GM23338 (cell line): Measurements from ENCODE around the gene KCTD21. TPM values are rescaled to one million over a fixed set of nuclear protein-coding genes. Genes with fewer than 3 reads are reported as not detected.

Experiments used
- ATAC-seq: fragments of 200-7000 bp; cut with Tn5 transposase; 3 replicates; pipeline ENCODE4 v1.9.1; 2020
- DNase-seq: peaks from one replicate; pipeline ENCODE4 v3.0.0-alpha.2; 2015; ENCODE audit warnings: low spot score
- H2AFZ ChIP-seq: fragments of 200-600 bp; sonication (generic); 2 replicates; pipeline ENCODE4 v1.8.0; 2016; ENCODE audit warnings: antibody characterized with exemption, mild to moderate bottlenecking, moderate library complexity
- H3F3A ChIP-seq: fragments of 200-600 bp; sonication (generic); replicated peaks from 2 replicates; pipeline ENCODE4 v1.8.0; 2017; ENCODE audit warnings: antibody characterized with exemption, mixed run types, low read depth
- H3K27ac ChIP-seq: fragments of 200-600 bp; sonication (generic); 2 replicates; pipeline ENCODE4 v1.6.1; 2016; ENCODE audit warnings: low read depth
- H3K27me3 ChIP-seq: fragments of 200-600 bp; sonication (generic); 2 replicates; pipeline ENCODE4 v1.8.0; 2016; ENCODE audit warnings: mild to moderate bottlenecking, mixed run types, moderate library complexity; ENCODE audit not compliant: insufficient read depth
- H3K36me3 ChIP-seq: fragments of 200-600 bp; sonication (generic); 2 replicates; pipeline ENCODE4 v1.8.0; 2016; ENCODE audit warnings: mild to moderate bottlenecking; ENCODE audit not compliant: insufficient read depth
- H3K4me1 ChIP-seq: fragments of 200-600 bp; sonication (generic); 2 replicates; pipeline ENCODE4 v1.8.0; 2016; ENCODE audit warnings: mild to moderate bottlenecking, moderate library complexity; ENCODE audit not compliant: insufficient read depth
- H3K4me2 ChIP-seq: fragments of 200-600 bp; sonication (generic); 2 replicates; pipeline ENCODE4 v1.7.1; 2017; ENCODE audit warnings: mixed run types
- H3K4me3 ChIP-seq: fragments of 200-600 bp; sonication (generic); 2 replicates; pipeline ENCODE4 v1.6.1; 2016; ENCODE audit warnings: mixed run types
- H3K79me2 ChIP-seq: fragments of 200-600 bp; sonication (generic); replicated peaks from 2 replicates; pipeline ENCODE4 v1.8.0; 2017; ENCODE audit warnings: mild to moderate bottlenecking; ENCODE audit not compliant: insufficient read depth
- H3K9me2 ChIP-seq: fragments of 200-600 bp; sonication (generic); 2 replicates; pipeline ENCODE4 v1.8.0; 2017; ENCODE audit not compliant: insufficient read depth
- H4K20me1 ChIP-seq: fragments of 200-600 bp; sonication (generic); replicated peaks from 2 replicates; pipeline ENCODE4 v1.8.0; 2017; ENCODE audit warnings: mild to moderate bottlenecking; ENCODE audit not compliant: insufficient read depth
- H3K27ac Mint-ChIP-seq: 2 replicates; pipeline ENCODE4 v1.8.0; 2020; ENCODE audit warnings: inconsistent platforms, mild to moderate bottlenecking, moderate library complexity, mixed read lengths
- H3K27me3 Mint-ChIP-seq: 3 replicates; pipeline ENCODE4 v1.8.0; 2022; ENCODE audit warnings: low read depth, mild to moderate bottlenecking, moderate library complexity, mixed read lengths, inconsistent platforms; ENCODE audit not compliant: insufficient read depth, poor library complexity
- H3K36me3 Mint-ChIP-seq: 3 replicates; pipeline ENCODE4 v1.8.0; 2021; ENCODE audit warnings: low read depth, mild to moderate bottlenecking, inconsistent platforms, moderate library complexity, mixed read lengths
- H3K4me1 Mint-ChIP-seq: 3 replicates; pipeline ENCODE4 v1.8.0; 2020; ENCODE audit warnings: mild to moderate bottlenecking, inconsistent platforms, mixed read lengths
- H3K4me3 Mint-ChIP-seq: 3 replicates; pipeline ENCODE4 v1.8.0; 2021; ENCODE audit warnings: moderate library complexity, mild to moderate bottlenecking, inconsistent platforms, mixed read lengths
- H3K9me3 Mint-ChIP-seq: 3 replicates; pipeline ENCODE4 v1.8.0; 2020; ENCODE audit warnings: moderate library complexity, mild to moderate bottlenecking, inconsistent platforms, mixed read lengths
- CREB1 ChIP-seq: fragments of 250-450 bp; sonication (Bioruptor Pico); IDR thresholded peaks from 2 replicates; pipeline ENCODE4 v1.5.0; 2020; ENCODE audit warnings: low read depth, mild to moderate bottlenecking, moderate library complexity
- EZH2 ChIP-seq: fragments of 200-600 bp; sonication (generic); IDR thresholded peaks from one replicate; pipeline ENCODE4 v1.8.0; 2017; ENCODE audit warnings: antibody characterized with exemption, mild to moderate bottlenecking, low read depth; ENCODE audit not compliant: unreplicated experiment
- NANOG ChIP-seq: IDR thresholded peaks from 2 replicates; pipeline ENCODE4 v1.6.1; 2016; ENCODE audit warnings: antibody characterized with exemption, borderline replicate concordance
- POLR2AphosphoS5 ChIP-seq: IDR thresholded peaks from 2 replicates; pipeline ENCODE4 v1.6.1; 2016; ENCODE audit warnings: antibody characterized with exemption, low read depth
- polyA plus RNA-seq: library from polyadenylated mRNA; unstranded; fragments of >200 nt; fragmentation: Nextera tagmentation; extraction: Ambion mirVana; gene quantifications from 2 replicates; pipeline ENCODE4 v1.2.1, GENCODE V29; 2016
- total RNA-seq: library from RNA; depleted of rRNA; stranded (reverse); fragments of >200 nt; shearing (Covaris generic); gene quantifications from 2 replicates; pipeline ENCODE4 v1.2.3, GENCODE V29; 2014
- TF ChIP-seq, protein P1 (sequence below): IDR thresholded peaks from 2 replicates; pipeline ENCODE4 v1.6.1; 2016; ENCODE audit warnings: antibody characterized with exemption
- TF ChIP-seq, protein P2 (sequence below), 2 experiments: fragments of 200-600 bp in 1 of 2; sonication (generic) in 1 of 2; conservative IDR thresholded peaks; 2 replicates each; pipeline versions ENCODE4 v1.5.1 to v1.6.1; 2016 to 2017; ENCODE audit warnings: antibody characterized with exemption in 2 of 2, low read depth in 2 of 2, mild to moderate bottlenecking in 2 of 2, moderate library complexity in 1 of 2

Gene KCTD21
- total and polyA plus RNA-seq, 2 experiments from 2014 or later = 1.0 to 3.7 TPM

DNA sequence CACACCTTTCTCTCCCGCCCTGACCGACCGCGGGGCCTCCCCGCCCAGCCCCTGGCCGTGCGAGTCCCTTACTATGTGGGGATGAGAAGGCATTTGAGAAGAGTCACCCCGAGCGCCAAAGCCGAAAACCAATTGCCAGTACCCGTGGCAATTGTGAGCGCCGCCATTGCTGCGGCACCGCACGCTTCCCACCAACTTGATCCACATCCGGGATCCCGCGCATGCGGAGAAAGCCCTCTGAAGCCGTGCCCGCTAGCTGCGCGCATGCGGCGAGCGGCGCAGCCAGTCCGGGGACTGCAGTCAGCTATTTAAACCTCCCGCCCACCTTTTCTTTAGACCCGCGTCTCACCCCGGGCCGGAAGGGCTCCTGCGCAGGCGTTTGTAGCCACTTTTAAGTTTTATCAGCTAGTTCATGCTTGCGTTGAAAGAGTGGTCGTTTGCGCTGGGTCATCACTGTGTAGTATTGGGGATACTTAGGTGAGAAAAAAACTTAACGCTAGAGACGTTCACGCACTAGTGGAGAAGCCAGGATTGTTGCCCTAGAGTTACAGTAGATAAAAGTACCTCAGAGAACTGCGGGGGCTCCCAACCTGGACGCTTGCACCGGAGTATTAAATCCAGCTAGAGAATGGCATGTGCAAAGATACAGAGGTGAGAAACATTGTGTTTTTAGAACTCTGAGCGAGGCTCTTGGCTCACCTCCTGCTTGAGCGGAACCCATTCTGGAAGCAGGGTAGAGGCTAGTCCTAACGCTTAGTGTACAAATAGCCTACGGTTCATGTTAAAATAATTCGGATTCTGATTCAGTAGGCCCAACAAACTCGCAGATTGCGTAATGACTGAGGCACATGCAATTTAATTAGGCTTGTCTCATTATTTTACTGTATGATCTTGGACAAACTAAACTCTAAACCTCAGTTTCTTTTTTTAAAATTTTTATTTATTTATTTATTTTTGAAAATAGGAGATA is 48.7 kb downstream of the KCTD21 start, which contains the start of gene ALG8:
Gene ALG8, minus strand, starts transcription at position 205 of the 970 bp plus-strand sequence. Its CDS starts 38 bp downstream, at position 167.
- ATAC-seq = peak; percentile 98
- Histone ChIP-seq H3F3A (no peaks in the 10 kb centered on the region), H3K27me3 (no peaks in the 10 kb centered on the region), H3K4me1 (peaks cover 13% of the 10 kb centered on the region; the same call in 1 of the 2 replicates), H3K36me3 (peaks cover 8% of the 10 kb centered on the region; the same call in 1 of the 2 replicates), H3K27ac (peak within 1 kb of the TSS; percentile 83), H3K4me2 (peak within 1 kb of the TSS; percentile 86), H3K9me2 (no peaks in the 10 kb centered on the region), H4K20me1 (peaks cover 4% of the 10 kb centered on the region; the same call in 1 of the 2 replicates), H2AFZ (peak within 1 kb of the TSS; percentile 52), H3K4me3 (peak within 1 kb of the TSS; percentile 76), H3K79me2 (peaks cover 59% of the 10 kb centered on the region)
- H3K4me3 Mint-ChIP-seq = peak within 1 kb of the TSS; percentile 82
- peak within 1 kb of the TSS; percentile 99 for H3K27ac Mint-ChIP-seq
- peaks cover 67% of the 10 kb centered on the region for H3K36me3 Mint-ChIP-seq
- peaks cover 15% of the 10 kb centered on the region for H3K4me1 Mint-ChIP-seq
- H3K27me3 Mint-ChIP-seq = peaks cover 3% of the 10 kb centered on the region
- TF ChIP-seq POLR2AphosphoS5 = peak; percentile 88
- TF ChIP-seq, protein P1, sequence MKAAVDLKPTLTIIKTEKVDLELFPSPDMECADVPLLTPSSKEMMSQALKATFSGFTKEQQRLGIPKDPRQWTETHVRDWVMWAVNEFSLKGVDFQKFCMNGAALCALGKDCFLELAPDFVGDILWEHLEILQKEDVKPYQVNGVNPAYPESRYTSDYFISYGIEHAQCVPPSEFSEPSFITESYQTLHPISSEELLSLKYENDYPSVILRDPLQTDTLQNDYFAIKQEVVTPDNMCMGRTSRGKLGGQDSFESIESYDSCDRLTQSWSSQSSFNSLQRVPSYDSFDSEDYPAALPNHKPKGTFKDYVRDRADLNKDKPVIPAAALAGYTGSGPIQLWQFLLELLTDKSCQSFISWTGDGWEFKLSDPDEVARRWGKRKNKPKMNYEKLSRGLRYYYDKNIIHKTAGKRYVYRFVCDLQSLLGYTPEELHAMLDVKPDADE = peak; percentile 87
- TF ChIP-seq EZH2 = no peak
- TF ChIP-seq NANOG = no peak
- peak; percentile 61 for TF ChIP-seq CREB1 (CRISPR knock-in tag)
- TF ChIP-seq, protein P2, sequence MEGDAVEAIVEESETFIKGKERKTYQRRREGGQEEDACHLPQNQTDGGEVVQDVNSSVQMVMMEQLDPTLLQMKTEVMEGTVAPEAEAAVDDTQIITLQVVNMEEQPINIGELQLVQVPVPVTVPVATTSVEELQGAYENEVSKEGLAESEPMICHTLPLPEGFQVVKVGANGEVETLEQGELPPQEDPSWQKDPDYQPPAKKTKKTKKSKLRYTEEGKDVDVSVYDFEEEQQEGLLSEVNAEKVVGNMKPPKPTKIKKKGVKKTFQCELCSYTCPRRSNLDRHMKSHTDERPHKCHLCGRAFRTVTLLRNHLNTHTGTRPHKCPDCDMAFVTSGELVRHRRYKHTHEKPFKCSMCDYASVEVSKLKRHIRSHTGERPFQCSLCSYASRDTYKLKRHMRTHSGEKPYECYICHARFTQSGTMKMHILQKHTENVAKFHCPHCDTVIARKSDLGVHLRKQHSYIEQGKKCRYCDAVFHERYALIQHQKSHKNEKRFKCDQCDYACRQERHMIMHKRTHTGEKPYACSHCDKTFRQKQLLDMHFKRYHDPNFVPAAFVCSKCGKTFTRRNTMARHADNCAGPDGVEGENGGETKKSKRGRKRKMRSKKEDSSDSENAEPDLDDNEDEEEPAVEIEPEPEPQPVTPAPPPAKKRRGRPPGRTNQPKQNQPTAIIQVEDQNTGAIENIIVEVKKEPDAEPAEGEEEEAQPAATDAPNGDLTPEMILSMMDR (conservative IDR thresholded peaks at IDR 0.05; ENCODE audit: low read depth in 2 of 2) = no peak
- DNase-seq = peak; percentile 98
- H3K9me3 Mint-ChIP-seq = peaks cover 3% of the 10 kb centered on the region; the same call in 2 of the 3 replicates

- Histone ChIP-seq H3K9me2 (no peaks in the 10 kb centered on the region), H2AFZ (peak overlapping the region; percentile 45), H3K4me3 (peak overlapping the region; percentile 76), H3K36me3 (peaks cover 13% of the 10 kb centered on the region; the same call in 1 of the 2 replicates), H3K4me2 (peak overlapping the region; percentile 86), H3F3A (no peaks in the 10 kb centered on the region), H3K79me2 (peaks cover 63% of the 10 kb centered on the region), H3K27ac (peak overlapping the region; percentile 83), H3K4me1 (peaks cover 13% of the 10 kb centered on the region; the same call in 1 of the 2 replicates), H3K27me3 (no peaks in the 10 kb centered on the region), H4K20me1 (peaks cover 4% of the 10 kb centered on the region; the same call in 1 of the 2 replicates)
- DNase-seq (peak; percentile 61), ATAC-seq (peak; percentile 44)
- peaks cover 68% of the 10 kb centered on the region for H3K36me3 Mint-ChIP-seq
- peaks cover 15% of the 10 kb centered on the region for H3K4me1 Mint-ChIP-seq
- peak overlapping the region; percentile 82 for H3K4me3 Mint-ChIP-seq
- peaks cover 3% of the 10 kb centered on the region; the same call in 2 of the 3 replicates for H3K9me3 Mint-ChIP-seq
- H3K27me3 Mint-ChIP-seq = peaks cover 3% of the 10 kb centered on the region
- peak overlapping the region; percentile 99 for H3K27ac Mint-ChIP-seq
- TF ChIP-seq, protein P2 (conservative IDR thresholded peaks at IDR 0.05; ENCODE audit: low read depth in 2 of 2) = 0 out of 4 replicates have a peak, but pooled peaks of 1 of the 2 experiments have one; percentile 26
Measured at GRCh38 chr11:78138694-78139421, 49.6 kb downstream of the KCTD21 start.
